H1 (cell line): ENCODE measurements around the gene SMIM44.

Source experiments
- CEBPB ChIP-seq: IDR thresholded peaks from 2 replicates; pipeline ENCODE4 v1.6.1; 2012; ENCODE audit warnings: low read depth, low read length
- POLR2A ChIP-seq, 2 experiments: IDR thresholded peaks; 1 replicate in 1 of 2; 2 replicates in 1 of 2; pipeline ENCODE4 v1.6.1; 2011; ENCODE audit warnings: low read depth in 2 of 2, low read length in 2 of 2, mild to moderate bottlenecking in 2 of 2; ENCODE audit errors: control extremely low read depth in 1 of 2
- RAD21 ChIP-seq, 2 experiments: IDR thresholded peaks in 1 of 2; conservative IDR thresholded peaks in 1 of 2; 2 replicates each; pipeline ENCODE4 v1.6.1; 2011; ENCODE audit warnings: low read depth in 2 of 2, low read length in 2 of 2, improper control_type of control experiment in 1 of 2, inconsistent platforms in 1 of 2, mild to moderate bottlenecking in 1 of 2, moderate library complexity in 1 of 2
- SP1 ChIP-seq: IDR thresholded peaks from 2 replicates; pipeline ENCODE4 v1.6.1; 2011; ENCODE audit warnings: low read depth, low read length

GRCh38 chr19:3514930-3515329 is 31.7 kb upstream of the SMIM44 start:
- TF ChIP-seq CEBPB (no peak), POLR2A (IDR thresholded peaks at IDR 0.05; ENCODE audit: control extremely low read depth in 1 of 2, low read depth in 2 of 2, low read length in 2 of 2) (no peak), SP1 (no peak), RAD21 (IDR thresholded peaks at IDR 0.05 in 1 of 2, conservative IDR thresholded peaks at IDR 0.05 in 1 of 2; ENCODE audit: low read depth in 2 of 2, low read length in 2 of 2) (no peak)
